GF-D8 (cell line): ENCODE measurements around the gene CPEB4.

Experiments used
- DNase-seq: peaks from one replicate; lab custom pipeline; 2025; lab: John Stamatoyannopoulos, UW

The CPEB4 gene

DNA sequence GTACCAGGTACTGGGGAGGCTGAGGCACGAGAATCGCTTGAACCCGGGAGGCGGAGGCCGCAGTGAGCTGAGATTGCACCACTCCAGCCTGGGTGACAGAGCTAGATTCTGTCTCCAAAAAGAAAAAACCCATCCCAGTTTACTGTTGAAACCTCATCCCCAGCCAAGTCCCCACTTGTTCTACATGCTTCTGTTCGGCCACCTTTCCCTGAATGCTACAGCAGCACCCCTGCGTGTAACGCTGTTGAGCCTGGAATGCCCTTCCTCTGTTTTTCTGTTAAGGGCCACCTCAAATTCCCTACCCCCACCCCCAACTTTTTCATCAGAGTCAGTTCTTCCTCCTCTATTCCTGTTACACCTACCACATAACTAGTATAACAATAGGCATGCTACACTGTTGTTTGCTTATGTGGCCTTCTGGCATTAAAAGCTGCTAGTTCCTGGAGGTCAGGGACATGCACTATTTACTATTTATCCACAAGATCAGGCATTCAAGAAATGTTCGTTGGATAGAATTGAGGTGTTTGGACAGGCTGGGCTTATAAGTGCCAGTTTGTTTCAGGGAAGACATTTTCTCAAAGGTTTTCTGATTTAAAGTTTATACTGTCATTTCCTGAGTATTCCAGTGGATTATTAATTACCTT is 53.7 kb downstream of the CPEB4 start:
- no peak for DNase-seq

GRCh38 chr5:173944511-173944910 is 56.4 kb downstream of the CPEB4 start:
- no peak for DNase-seq

DNA sequence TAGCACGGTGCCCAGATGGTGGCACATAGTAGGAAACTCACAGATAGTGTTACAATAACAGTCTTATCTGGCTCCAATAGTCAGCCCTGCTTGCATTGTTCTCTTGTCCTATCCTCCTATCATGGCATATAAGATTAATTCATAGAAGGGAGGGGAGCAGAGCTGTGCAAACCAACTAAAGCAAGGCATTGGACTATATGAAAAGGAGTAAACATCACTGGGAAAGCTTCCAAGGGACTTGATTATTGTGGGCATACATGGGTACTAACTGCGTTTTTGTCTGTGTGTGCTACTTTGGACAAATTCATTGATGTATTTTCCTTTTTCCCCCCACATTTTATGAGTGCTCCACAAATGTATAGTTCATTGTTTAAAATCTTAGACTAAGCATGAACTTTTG is 57.0 kb downstream of the CPEB4 start:
- no peak for DNase-seq

- no peak for DNase-seq
Measured at GRCh38 chr5:173946323-173946722, 58.2 kb downstream of the CPEB4 start.

GRCh38 chr5:173950829-173951228 is 62.7 kb downstream of the CPEB4 start:
- no peak for DNase-seq

GRCh38 chr5:173953528-173954090 is 65.5 kb downstream of the CPEB4 start:
- DNase-seq: no peak

GRCh38 chr5:173954671-173955521 is 66.7 kb downstream of the CPEB4 start:
- DNase-seq: no peak

GRCh38 chr5:173960986-173961385 is 72.8 kb downstream of the CPEB4 start:
- no peak for DNase-seq

- DNase-seq: no peak
Measured at GRCh38 chr5:173961418-173961817, 73.3 kb downstream of the CPEB4 start.

GRCh38 chr5:173962436-173962972 is 74.4 kb downstream of the CPEB4 start:
- DNase-seq: no peak

- no peak for DNase-seq
Measured at GRCh38 chr5:173963182-173963838, 75.2 kb downstream of the CPEB4 start.

DNA sequence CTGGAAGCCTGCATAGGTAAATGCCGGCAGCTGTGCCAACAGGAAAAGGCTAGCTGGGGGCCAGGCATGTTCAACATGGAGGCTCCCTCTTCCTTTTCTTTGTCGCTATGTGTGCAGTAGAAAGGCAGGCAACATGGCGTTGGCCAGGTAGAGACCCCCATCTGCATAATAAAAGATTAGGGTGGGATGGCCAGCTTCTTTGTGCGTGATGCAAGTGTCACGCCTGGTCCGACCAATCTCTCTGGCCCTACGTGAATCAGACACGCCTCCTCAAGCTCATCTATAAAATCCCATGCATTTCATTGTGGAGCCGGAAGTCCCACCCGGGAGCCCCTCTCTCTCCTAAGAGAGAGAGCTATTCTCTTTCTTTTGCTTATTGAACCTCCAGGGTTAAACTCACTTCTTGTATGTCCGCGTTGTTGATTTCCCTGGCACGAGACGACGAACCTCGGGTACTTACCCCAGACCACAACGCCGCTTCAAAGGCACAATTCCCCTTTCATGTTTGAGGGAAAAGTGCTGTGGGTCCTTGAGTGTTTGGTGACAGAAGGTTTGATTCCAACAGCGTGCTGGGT is 75.8 kb downstream of the CPEB4 start:
- no peak for DNase-seq

- DNase-seq: no peak
Measured at GRCh38 chr5:173964506-173964905, 76.4 kb downstream of the CPEB4 start.

DNA sequence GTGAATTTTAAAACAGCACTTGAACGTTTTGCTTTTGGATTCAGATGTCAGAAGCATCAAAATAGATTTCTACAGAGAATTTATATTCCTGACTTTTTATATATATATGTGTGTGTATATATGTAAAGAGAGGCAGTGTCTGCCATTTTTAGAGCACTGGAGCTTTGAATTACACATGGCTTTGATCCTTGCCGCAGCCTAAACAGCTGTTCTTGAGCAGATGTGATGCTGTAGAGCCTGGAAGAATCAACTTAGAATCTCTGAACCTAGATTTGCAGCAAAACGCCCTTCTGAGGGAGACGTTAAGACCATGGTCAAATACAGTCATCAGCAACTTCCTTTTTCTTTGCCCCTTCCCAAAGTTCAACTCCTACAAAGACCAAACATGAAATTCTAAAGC is 79.1 kb downstream of the CPEB4 start:
- DNase-seq: no peak

DNA sequence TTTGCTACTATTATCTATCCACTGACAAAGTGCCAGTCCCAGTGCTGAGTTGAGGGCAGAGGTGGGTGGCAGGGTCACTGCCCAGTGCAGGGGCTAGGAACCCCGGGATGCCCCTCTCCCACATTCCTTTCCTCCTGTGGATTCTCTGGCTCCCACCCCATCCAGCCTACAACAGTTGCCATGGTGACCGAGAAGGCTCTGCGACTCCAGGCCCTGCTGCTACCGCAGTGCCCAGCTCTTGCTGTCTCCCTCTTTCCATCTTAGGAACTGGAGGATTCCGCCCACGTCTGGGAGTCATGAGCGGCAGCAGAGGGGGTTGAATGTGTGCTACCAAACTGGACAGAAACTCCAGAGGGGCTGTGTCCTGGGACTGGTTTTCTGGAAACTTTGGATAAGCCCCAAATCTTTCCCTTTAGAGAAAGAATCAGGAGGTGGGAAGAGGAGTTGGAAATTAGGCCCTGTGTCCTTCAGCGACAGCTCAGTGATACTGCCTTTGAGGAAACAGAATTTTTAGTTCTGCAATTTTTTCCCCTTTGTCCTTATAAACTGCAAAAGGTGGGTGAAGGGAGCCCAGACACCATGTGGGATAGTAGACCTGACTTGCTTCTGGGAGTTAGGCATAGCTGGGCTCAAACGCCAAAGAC is 80.1 kb downstream of the CPEB4 start:
- no peak for DNase-seq

GRCh38 chr5:173969167-173970049 is 81.3 kb downstream of the CPEB4 start:
- no peak for DNase-seq

- DNase-seq: no peak
Measured at GRCh38 chr5:173970878-173971650, 82.9 kb downstream of the CPEB4 start.

- DNase-seq: no peak
Measured at GRCh38 chr5:173971681-173972345, 83.7 kb downstream of the CPEB4 start.

DNA sequence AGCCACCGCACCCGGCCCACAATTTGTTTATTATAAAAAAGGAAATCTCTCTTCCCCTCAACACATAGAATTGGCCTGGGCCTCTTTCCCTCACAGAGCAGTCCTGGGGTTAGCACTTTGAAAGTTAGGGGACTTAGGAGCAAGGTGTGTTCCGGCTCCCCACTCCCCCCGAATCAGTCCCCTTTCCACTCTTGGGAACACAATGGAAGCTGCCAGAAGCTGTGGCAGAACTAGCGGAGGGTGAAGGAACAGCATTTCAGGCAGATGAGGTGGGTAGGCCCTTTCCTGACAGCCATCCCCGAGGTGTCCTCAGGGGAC is 84.4 kb downstream of the CPEB4 start:
- no peak for DNase-seq
